ENCODE data around the gene RASSF3.

DNA sequence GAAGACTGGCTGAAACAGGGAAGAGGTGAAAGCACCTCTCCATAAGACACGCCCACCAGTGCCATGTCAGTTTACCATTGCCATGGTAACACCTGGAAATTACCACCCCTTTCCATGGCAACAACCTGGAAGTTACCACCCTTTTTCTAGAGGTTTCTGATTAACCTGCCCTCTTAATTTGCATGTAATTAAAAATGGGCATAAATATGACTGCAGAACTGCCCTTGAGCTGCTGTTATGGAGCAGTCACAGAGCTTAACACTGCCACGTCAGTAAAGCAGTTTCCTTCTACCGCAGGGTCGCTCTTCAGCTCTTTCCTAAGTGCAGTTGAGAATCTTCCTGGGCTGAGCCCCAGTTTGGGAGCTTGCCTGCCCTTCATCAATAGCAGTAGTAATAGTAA is 55.2 kb downstream of the RASSF3 start:
- TF ChIP-seq, protein P1, sequence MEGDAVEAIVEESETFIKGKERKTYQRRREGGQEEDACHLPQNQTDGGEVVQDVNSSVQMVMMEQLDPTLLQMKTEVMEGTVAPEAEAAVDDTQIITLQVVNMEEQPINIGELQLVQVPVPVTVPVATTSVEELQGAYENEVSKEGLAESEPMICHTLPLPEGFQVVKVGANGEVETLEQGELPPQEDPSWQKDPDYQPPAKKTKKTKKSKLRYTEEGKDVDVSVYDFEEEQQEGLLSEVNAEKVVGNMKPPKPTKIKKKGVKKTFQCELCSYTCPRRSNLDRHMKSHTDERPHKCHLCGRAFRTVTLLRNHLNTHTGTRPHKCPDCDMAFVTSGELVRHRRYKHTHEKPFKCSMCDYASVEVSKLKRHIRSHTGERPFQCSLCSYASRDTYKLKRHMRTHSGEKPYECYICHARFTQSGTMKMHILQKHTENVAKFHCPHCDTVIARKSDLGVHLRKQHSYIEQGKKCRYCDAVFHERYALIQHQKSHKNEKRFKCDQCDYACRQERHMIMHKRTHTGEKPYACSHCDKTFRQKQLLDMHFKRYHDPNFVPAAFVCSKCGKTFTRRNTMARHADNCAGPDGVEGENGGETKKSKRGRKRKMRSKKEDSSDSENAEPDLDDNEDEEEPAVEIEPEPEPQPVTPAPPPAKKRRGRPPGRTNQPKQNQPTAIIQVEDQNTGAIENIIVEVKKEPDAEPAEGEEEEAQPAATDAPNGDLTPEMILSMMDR (IDR thresholded peaks at IDR 0.05): no peak
- no peak for TF ChIP-seq POLR2A (IDR thresholded peaks at IDR 0.05)
